Measurements from ENCODE around the gene PTPN22. TPM values are rescaled to one million over a fixed set of nuclear protein-coding genes. Genes with fewer than 3 reads are reported as not detected.

The PTPN22 gene
- total RNA-seq, 1 donor from 2014 or later, result 66.7 TPM

- Mint-ChIP-seq H3K27me3 (ENCODE audit: insufficient read depth) (no peaks in the 10 kb centered on the region), H3K36me3 (ENCODE audit: low read depth) (peaks cover 42% of the 10 kb centered on the region), H3K9me3 (no peaks in the 10 kb centered on the region), H3K4me1 (ENCODE audit: low read depth) (no peaks in the 10 kb centered on the region), H3K27ac (no peak overlapping the region), H3K4me3 (no peak overlapping the region)
- DNase-seq (ENCODE audit: low spot score), result no peak
- intact Hi-C loops (cut with micrococcal nuclease), result no loop called here
These were observed 52.9 kb downstream of the PTPN22 start for GRCh38 chr1:113818578-113818977.

GRCh38 chr1:113813218-113813617 lies 58.3 kb downstream of the PTPN22 start:
- intact Hi-C loops (cut with micrococcal nuclease), result loop anchor here (2.0 to 5.0 kb wide), 6 partner anchors 671 to 1191 kb away; partner anchors contain the start of genes BCAS2, LRIG2, PPM1J and TRIM33
- H3K36me3 Mint-ChIP-seq (ENCODE audit: low read depth), result peaks cover 17% of the 10 kb centered on the region

GRCh38 chr1:113812661-113813135 lies 58.8 kb downstream of the PTPN22 start:
- DNase-seq (ENCODE audit: low spot score), result no peak
- intact Hi-C loops (cut with micrococcal nuclease), result loop anchor here (1.0 to 5.0 kb wide), 15 partner anchors 10 to 1190 kb away; partner anchors contain the start of genes BCAS2, CSDE1, DCLRE1B and HIPK1
- Mint-ChIP-seq H3K36me3 (ENCODE audit: low read depth) (peaks cover 16% of the 10 kb centered on the region), H3K27me3 (ENCODE audit: insufficient read depth) (no peaks in the 10 kb centered on the region), H3K9me3 (no peaks in the 10 kb centered on the region), H3K4me3 (peak overlapping the region; percentile 96), H3K4me1 (ENCODE audit: low read depth) (peaks cover 34% of the 10 kb centered on the region), H3K27ac (peak overlapping the region; percentile 96)

More at GRCh38 chr1:113813218-113813617, 58.3 kb downstream of the PTPN22 start:
- Mint-ChIP-seq H3K4me1 (ENCODE audit: low read depth) (peaks cover 34% of the 10 kb centered on the region), H3K4me3 (peak overlapping the region; percentile 96), H3K9me3 (no peaks in the 10 kb centered on the region), H3K27ac (peak overlapping the region; percentile 96), H3K27me3 (ENCODE audit: insufficient read depth) (no peaks in the 10 kb centered on the region)
- DNase-seq (ENCODE audit: low spot score), result no peak

GRCh38 chr1:113811888-113812660 lies 59.4 kb downstream of the PTPN22 start, which contains the start of gene RSBN1:
TSS of gene RSBN1 (minus strand) at chr1:113812476. CDS start at chr1:113812412, 64 bp downstream.
- H3K27me3 Mint-ChIP-seq (ENCODE audit: insufficient read depth), result no peaks in the 10 kb centered on the region
- peak; percentile 99 for DNase-seq (ENCODE audit: low spot score)
- H3K9me3 Mint-ChIP-seq, result no peaks in the 10 kb centered on the region
- intact Hi-C loops (cut with micrococcal nuclease), result loop anchor here (1.0 to 5.0 kb wide), 16 partner anchors 10 to 1190 kb away; partner anchors contain the start of genes BCAS2, CSDE1, DCLRE1B and HIPK1
- H3K27ac Mint-ChIP-seq, result peak within 1 kb of the TSS; percentile 96
- H3K36me3 Mint-ChIP-seq (ENCODE audit: low read depth), result peaks cover 17% of the 10 kb centered on the region
- H3K4me1 Mint-ChIP-seq (ENCODE audit: low read depth), result peaks cover 34% of the 10 kb centered on the region
- peak within 1 kb of the TSS; percentile 96 for H3K4me3 Mint-ChIP-seq

GRCh38 chr1:113811156-113811887 lies 60.2 kb downstream of the PTPN22 start:
- Mint-ChIP-seq H3K27ac (peak overlapping the region; percentile 93), H3K4me1 (ENCODE audit: low read depth) (peaks cover 34% of the 10 kb centered on the region), H3K27me3 (ENCODE audit: insufficient read depth) (no peaks in the 10 kb centered on the region), H3K36me3 (ENCODE audit: low read depth) (peaks cover 14% of the 10 kb centered on the region), H3K4me3 (peak overlapping the region; percentile 96), H3K9me3 (no peaks in the 10 kb centered on the region)
- no peak for DNase-seq (ENCODE audit: low spot score)
- intact Hi-C loops (cut with micrococcal nuclease), result loop anchor here (1.0 to 5.0 kb wide), 4 partner anchors 28 to 1189 kb away; partner anchors contain the start of gene PPM1J

GRCh38 chr1:113809670-113810602 lies 61.6 kb downstream of the PTPN22 start:
- no peak for DNase-seq (ENCODE audit: low spot score)
- intact Hi-C loops (cut with micrococcal nuclease), result loop anchor here (5.0 kb wide), 3 partner anchors 668 to 1188 kb away; partner anchors contain the start of gene PPM1J
- H3K36me3 Mint-ChIP-seq (ENCODE audit: low read depth), result peaks cover 18% of the 10 kb centered on the region
- peaks cover 42% of the 10 kb centered on the region for H3K4me1 Mint-ChIP-seq (ENCODE audit: low read depth)
- peak overlapping the region; percentile 58 for H3K27ac Mint-ChIP-seq
- H3K27me3 Mint-ChIP-seq (ENCODE audit: insufficient read depth), result no peaks in the 10 kb centered on the region
- H3K9me3 Mint-ChIP-seq, result no peaks in the 10 kb centered on the region
- H3K4me3 Mint-ChIP-seq, result peak overlapping the region; percentile 96

GRCh38 chr1:113808450-113809195 lies 62.9 kb downstream of the PTPN22 start:
- Mint-ChIP-seq H3K4me3 (no peak overlapping the region), H3K36me3 (ENCODE audit: low read depth) (peaks cover 25% of the 10 kb centered on the region)

GRCh38 chr1:113805639-113806038 lies 65.9 kb downstream of the PTPN22 start:
- H3K4me3 Mint-ChIP-seq, result no peak overlapping the region
- DNase-seq (ENCODE audit: low spot score), result no peak
- intact Hi-C loops (cut with micrococcal nuclease), result no loop called here
- no peaks in the 10 kb centered on the region for H3K27me3 Mint-ChIP-seq (ENCODE audit: insufficient read depth)
- H3K36me3 Mint-ChIP-seq (ENCODE audit: low read depth), result peaks cover 24% of the 10 kb centered on the region
- no peak overlapping the region for H3K27ac Mint-ChIP-seq
- H3K9me3 Mint-ChIP-seq, result no peaks in the 10 kb centered on the region
- peaks cover 60% of the 10 kb centered on the region for H3K4me1 Mint-ChIP-seq (ENCODE audit: low read depth)

More at GRCh38 chr1:113808450-113809195, 62.9 kb downstream of the PTPN22 start:
- peaks cover 53% of the 10 kb centered on the region for H3K4me1 Mint-ChIP-seq (ENCODE audit: low read depth)
- no peak overlapping the region for H3K27ac Mint-ChIP-seq
- H3K27me3 Mint-ChIP-seq (ENCODE audit: insufficient read depth), result no peaks in the 10 kb centered on the region
- intact Hi-C loops (cut with micrococcal nuclease), result no loop called here
- no peak for DNase-seq (ENCODE audit: low spot score)
- H3K9me3 Mint-ChIP-seq, result no peaks in the 10 kb centered on the region

GRCh38 chr1:113805256-113805531 lies 66.3 kb downstream of the PTPN22 start:
- intact Hi-C loops (cut with micrococcal nuclease), result no loop called here
- H3K27me3 Mint-ChIP-seq (ENCODE audit: insufficient read depth), result no peaks in the 10 kb centered on the region
- no peak for DNase-seq (ENCODE audit: low spot score)
- no peaks in the 10 kb centered on the region for H3K9me3 Mint-ChIP-seq
- no peak overlapping the region for H3K27ac Mint-ChIP-seq
- peaks cover 55% of the 10 kb centered on the region for H3K4me1 Mint-ChIP-seq (ENCODE audit: low read depth)
- peaks cover 24% of the 10 kb centered on the region for H3K36me3 Mint-ChIP-seq (ENCODE audit: low read depth)
- H3K4me3 Mint-ChIP-seq, result no peak overlapping the region

GRCh38 chr1:113804421-113805255 lies 66.9 kb downstream of the PTPN22 start:
- H3K27me3 Mint-ChIP-seq (ENCODE audit: insufficient read depth), result no peaks in the 10 kb centered on the region
- H3K4me1 Mint-ChIP-seq (ENCODE audit: low read depth), result peaks cover 50% of the 10 kb centered on the region
- H3K36me3 Mint-ChIP-seq (ENCODE audit: low read depth), result peaks cover 20% of the 10 kb centered on the region
- intact Hi-C loops (cut with micrococcal nuclease), result no loop called here
- H3K4me3 Mint-ChIP-seq, result no peak overlapping the region
- no peaks in the 10 kb centered on the region for H3K9me3 Mint-ChIP-seq
- H3K27ac Mint-ChIP-seq, result no peak overlapping the region
- no peak for DNase-seq (ENCODE audit: low spot score)
